ENCODE measurements around the gene GPR132.

- TF ChIP-seq CTCF (IDR thresholded peaks at IDR 0.05; ENCODE audit: insufficient read depth, low read depth, low read length) (no peak), EZH2 (IDR thresholded peaks at IDR 0.05; ENCODE audit: insufficient read depth, low read length) (no peak)
These were observed 9.4 kb downstream of the GPR132 start for GRCh38 chr14:105055736-105056302.
